MCF 10A (cell line): ENCODE data around the gene PPARA. TPM values are rescaled to one million over a fixed set of nuclear protein-coding genes. Genes with fewer than 3 reads are reported as not detected.
A peak's percentile ranks its signal among the peaks of the same experiment; 100 is the strongest.

Source experiments
- BruUV-seq: library from RNA; stranded (reverse); fragments of 400-500 nt; replicated peaks from 2 replicates; lab custom pipeline; 2021; lab: Mats Ljungman, UMichigan
- CTCF ChIA-PET: fragments of 300-600 bp; sonication (Branson Sonifier 250); formaldehyde crosslinking; extraction: SDS; loops from one replicate; lab custom pipeline; 2021; ENCODE audit warnings: antibody characterized with exemption, inconsistent platforms; lab: Yijun Ruan, JAX
- POLR2A ChIA-PET: fragments of 300-600, 350-650 bp; sonication (Branson Sonifier 250); formaldehyde crosslinking; extraction: SDS; loops from one replicate; lab custom pipeline; 2020; ENCODE audit warnings: antibody characterized with exemption, inconsistent platforms; lab: Yijun Ruan, JAX
- DNase-seq: peaks from one replicate; pipeline ENCODE4 v3.0.0-alpha.2; 2018; ENCODE audit not compliant: unreplicated experiment
- H3K27ac Mint-ChIP-seq: one replicate; pipeline ENCODE4 v1.8.0; 2022; ENCODE audit warnings: mild to moderate bottlenecking, low read depth, mixed read lengths; ENCODE audit not compliant: unreplicated experiment
- H3K27me3 Mint-ChIP-seq: one replicate; pipeline ENCODE4 v1.8.0; 2022; ENCODE audit warnings: mixed read lengths; ENCODE audit not compliant: insufficient read depth, unreplicated experiment
- H3K36me3 Mint-ChIP-seq: one replicate; pipeline ENCODE4 v1.8.0; 2022; ENCODE audit warnings: mild to moderate bottlenecking, moderate library complexity, mixed read lengths; ENCODE audit not compliant: insufficient read depth, unreplicated experiment
- H3K4me1 Mint-ChIP-seq: one replicate; pipeline ENCODE4 v1.8.0; 2022; ENCODE audit warnings: mixed read lengths; ENCODE audit not compliant: insufficient read depth, unreplicated experiment
- H3K4me3 Mint-ChIP-seq: one replicate; pipeline ENCODE4 v1.8.0; 2022; ENCODE audit warnings: mild to moderate bottlenecking, moderate library complexity, mixed read lengths; ENCODE audit not compliant: unreplicated experiment
- H3K9me3 Mint-ChIP-seq: one replicate; pipeline ENCODE4 v1.8.0; 2022; ENCODE audit warnings: mixed read lengths; ENCODE audit not compliant: unreplicated experiment
- intact Hi-C: fragments of 100-400 bp; cut with micrococcal nuclease; formaldehyde crosslinking; loops from 2 replicates; pipeline ENCODE4 v1.14.1; 2022
- total RNA-seq: library from RNA; stranded (reverse); gene quantifications from 2 replicates; pipeline ENCODE4 v1.2.3, GENCODE V29; 2022
- TF ChIP-seq, protein P1 (sequence below): fragments of 200-600 bp; IDR thresholded peaks from one replicate; pipeline ENCODE4 v1.8.0; 2022; ENCODE audit warnings: antibody characterized with exemption, mild to moderate bottlenecking; ENCODE audit not compliant: unreplicated experiment

The PPARA gene
- total RNA-seq, 1 experiment from 2014 or later: 8.0 TPM

GRCh38 chr22:46148816-46149511 lies 1.4 kb upstream of the PPARA start:
- CTCF ChIA-PET: interaction anchor here (0.6 to 1.2 kb wide), 2 partner anchors 9 to 155 kb away, joined by 4 read pairs; no protein-coding TSS in a partner anchor
- Mint-ChIP-seq H3K36me3 (peaks cover 15% of the 10 kb centered on the region), H3K9me3 (no peaks in the 10 kb centered on the region), H3K27me3 (peaks cover 14% of the 10 kb centered on the region), H3K27ac (no peak overlapping the region), H3K4me3 (peak overlapping the region; percentile 65), H3K4me1 (peaks cover 6% of the 10 kb centered on the region)
- no peak for DNase-seq
- intact Hi-C loops: no loop called here
- BruUV-seq: no TSS peak
- TF ChIP-seq, protein P1, sequence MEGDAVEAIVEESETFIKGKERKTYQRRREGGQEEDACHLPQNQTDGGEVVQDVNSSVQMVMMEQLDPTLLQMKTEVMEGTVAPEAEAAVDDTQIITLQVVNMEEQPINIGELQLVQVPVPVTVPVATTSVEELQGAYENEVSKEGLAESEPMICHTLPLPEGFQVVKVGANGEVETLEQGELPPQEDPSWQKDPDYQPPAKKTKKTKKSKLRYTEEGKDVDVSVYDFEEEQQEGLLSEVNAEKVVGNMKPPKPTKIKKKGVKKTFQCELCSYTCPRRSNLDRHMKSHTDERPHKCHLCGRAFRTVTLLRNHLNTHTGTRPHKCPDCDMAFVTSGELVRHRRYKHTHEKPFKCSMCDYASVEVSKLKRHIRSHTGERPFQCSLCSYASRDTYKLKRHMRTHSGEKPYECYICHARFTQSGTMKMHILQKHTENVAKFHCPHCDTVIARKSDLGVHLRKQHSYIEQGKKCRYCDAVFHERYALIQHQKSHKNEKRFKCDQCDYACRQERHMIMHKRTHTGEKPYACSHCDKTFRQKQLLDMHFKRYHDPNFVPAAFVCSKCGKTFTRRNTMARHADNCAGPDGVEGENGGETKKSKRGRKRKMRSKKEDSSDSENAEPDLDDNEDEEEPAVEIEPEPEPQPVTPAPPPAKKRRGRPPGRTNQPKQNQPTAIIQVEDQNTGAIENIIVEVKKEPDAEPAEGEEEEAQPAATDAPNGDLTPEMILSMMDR: no peak
- POLR2A ChIA-PET: interaction anchor here (0.6 kb wide), 1 partner anchor 27 kb away, joined by 3 read pairs; no protein-coding TSS in a partner anchor

DNA sequence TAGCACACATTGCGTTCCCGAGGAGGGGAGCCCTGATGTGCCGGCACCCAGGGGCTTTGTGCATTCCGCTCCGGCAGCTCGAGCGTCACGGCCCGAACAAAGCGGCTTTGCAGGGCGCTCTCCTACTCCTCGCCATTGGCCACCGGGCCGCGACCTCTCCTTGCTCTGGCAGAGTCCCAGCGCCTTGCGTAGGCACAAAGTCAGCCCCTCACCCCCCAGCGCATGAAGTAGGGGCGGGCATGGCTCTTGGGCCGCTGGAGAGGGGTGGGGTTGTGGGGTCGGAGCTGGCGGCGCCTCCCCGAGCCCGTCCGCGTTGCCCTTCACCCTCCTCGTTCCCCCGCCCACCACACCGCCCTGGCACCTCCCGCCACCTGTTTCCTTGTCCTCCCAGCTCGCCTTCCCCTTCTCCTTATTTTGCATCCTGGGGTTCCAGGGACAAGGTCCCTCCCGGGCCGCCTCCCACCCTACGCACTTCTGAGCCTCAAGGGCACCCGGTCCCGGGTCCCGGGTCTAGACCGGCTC lies 753 bp upstream of the PPARA start:
- intact Hi-C loops: no loop called here
- ChIA-PET CTCF (interaction anchor here (1.2 kb wide), 1 partner anchor 155 kb away, joined by 4 read pairs; no protein-coding TSS in a partner anchor), POLR2A (interaction anchor here (0.6 to 0.7 kb wide), 2 partner anchors 27 to 79 kb away, joined by 3 to 5 read pairs; no protein-coding TSS in a partner anchor)
- peak overlapping the region; percentile 65 for H3K4me3 Mint-ChIP-seq
- no peak overlapping the region for H3K27ac Mint-ChIP-seq
- peaks cover 15% of the 10 kb centered on the region for H3K36me3 Mint-ChIP-seq
- TF ChIP-seq, protein P1: no peak
- no peak for DNase-seq
- peaks cover 14% of the 10 kb centered on the region for H3K27me3 Mint-ChIP-seq
- H3K4me1 Mint-ChIP-seq: peaks cover 6% of the 10 kb centered on the region
- BruUV-seq: no TSS peak
- H3K9me3 Mint-ChIP-seq: no peaks in the 10 kb centered on the region

- H3K27me3 Mint-ChIP-seq: peaks cover 12% of the 10 kb centered on the region
- H3K27ac Mint-ChIP-seq: no peak overlapping the region
- TF ChIP-seq, protein P1: no peak
- peaks cover 6% of the 10 kb centered on the region for H3K4me1 Mint-ChIP-seq
- intact Hi-C loops: no loop called here
- H3K36me3 Mint-ChIP-seq: peaks cover 15% of the 10 kb centered on the region
- ChIA-PET CTCF (interaction anchor here (0.6 to 1.1 kb wide), 4 partner anchors 8 to 1120 kb away, joined by 3 read pairs; no protein-coding TSS in a partner anchor), POLR2A (interaction anchor here (0.7 to 1.8 kb wide), 9 partner anchors 10 to 186 kb away, joined by 3 to 6 read pairs (median 4); partner anchors contain the start of genes CDPF1, GTSE1 and TTC38)
- no peak for DNase-seq
- no peaks in the 10 kb centered on the region for H3K9me3 Mint-ChIP-seq
- BruUV-seq: no TSS peak
- H3K4me3 Mint-ChIP-seq: peak overlapping the region; percentile 70
Observed at GRCh38 chr22:46150655-46151477, 540 bp downstream of the PPARA start.
